Measurements from ENCODE around the gene DNAJC17.

Gene DNAJC17

DNA sequence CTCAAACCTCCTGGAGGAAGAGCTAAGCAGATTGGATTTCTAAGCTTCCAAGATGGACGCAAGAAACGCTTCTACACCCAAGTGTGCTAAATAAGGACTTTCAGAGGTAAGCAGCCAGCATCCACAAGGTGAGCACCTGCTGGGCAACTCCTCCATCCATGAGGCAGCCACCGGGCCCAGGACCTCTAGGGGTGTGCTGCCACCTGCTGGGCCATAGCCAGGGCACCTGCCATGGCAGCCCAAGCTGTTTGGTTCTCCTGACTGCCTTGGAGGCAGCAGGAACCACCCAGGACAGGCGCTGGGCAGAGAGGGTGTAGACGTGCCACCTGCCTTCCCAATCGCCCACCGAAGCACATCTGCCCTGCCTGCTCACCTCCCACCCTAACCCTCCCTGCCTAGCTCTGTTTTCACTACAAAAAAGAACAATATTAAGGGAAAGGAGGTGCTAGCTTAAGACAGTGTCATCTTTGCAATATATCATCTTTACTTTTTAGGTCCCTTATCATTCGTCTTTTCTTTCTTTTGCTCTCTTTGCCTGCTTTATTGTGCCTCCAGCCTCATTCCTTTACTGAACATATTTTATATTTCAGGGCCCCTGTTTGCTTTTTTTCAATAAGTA is 24.6 kb downstream of the DNAJC17 start:
- TF ChIP-seq, protein P1, sequence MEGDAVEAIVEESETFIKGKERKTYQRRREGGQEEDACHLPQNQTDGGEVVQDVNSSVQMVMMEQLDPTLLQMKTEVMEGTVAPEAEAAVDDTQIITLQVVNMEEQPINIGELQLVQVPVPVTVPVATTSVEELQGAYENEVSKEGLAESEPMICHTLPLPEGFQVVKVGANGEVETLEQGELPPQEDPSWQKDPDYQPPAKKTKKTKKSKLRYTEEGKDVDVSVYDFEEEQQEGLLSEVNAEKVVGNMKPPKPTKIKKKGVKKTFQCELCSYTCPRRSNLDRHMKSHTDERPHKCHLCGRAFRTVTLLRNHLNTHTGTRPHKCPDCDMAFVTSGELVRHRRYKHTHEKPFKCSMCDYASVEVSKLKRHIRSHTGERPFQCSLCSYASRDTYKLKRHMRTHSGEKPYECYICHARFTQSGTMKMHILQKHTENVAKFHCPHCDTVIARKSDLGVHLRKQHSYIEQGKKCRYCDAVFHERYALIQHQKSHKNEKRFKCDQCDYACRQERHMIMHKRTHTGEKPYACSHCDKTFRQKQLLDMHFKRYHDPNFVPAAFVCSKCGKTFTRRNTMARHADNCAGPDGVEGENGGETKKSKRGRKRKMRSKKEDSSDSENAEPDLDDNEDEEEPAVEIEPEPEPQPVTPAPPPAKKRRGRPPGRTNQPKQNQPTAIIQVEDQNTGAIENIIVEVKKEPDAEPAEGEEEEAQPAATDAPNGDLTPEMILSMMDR (IDR thresholded peaks at IDR 0.05; ENCODE audit: low read depth, low read length), result peak; percentile 20
- DNase-seq (ENCODE audit: extremely low read depth, low read depth), result no peak

DNA sequence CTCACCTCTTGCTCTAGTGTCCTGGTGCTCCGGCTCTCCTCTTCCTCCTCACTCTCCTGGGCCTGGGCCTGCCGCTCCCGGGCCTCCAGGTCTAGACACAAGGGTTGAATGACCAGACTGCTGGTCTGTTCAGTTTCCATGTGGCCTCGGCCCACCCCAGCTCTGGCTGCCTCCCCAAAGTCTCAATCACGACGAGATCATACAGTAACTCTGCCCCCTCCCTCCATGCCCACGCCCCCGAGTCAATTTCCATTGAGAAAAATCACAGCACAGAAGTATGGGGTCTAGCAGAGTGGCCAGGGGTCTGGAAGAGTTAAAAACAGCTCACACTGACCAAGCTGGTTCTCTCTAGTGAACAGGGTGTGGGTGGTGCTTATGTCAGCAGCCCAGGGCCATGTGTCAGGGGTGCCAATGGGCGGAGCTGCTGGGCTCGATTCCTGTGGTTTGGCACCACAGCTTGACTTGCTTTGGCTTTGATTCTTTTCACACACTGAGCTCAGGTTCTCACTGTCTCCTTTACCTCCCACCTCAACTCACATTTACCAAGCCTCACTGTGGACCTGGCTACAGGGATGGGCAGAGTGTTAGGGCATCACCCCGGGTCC is 30.6 kb downstream of the DNAJC17 start:
- no peak for DNase-seq (ENCODE audit: extremely low read depth, low read depth)
- TF ChIP-seq, protein P1 (IDR thresholded peaks at IDR 0.05; ENCODE audit: low read depth, low read length), result no peak

DNA sequence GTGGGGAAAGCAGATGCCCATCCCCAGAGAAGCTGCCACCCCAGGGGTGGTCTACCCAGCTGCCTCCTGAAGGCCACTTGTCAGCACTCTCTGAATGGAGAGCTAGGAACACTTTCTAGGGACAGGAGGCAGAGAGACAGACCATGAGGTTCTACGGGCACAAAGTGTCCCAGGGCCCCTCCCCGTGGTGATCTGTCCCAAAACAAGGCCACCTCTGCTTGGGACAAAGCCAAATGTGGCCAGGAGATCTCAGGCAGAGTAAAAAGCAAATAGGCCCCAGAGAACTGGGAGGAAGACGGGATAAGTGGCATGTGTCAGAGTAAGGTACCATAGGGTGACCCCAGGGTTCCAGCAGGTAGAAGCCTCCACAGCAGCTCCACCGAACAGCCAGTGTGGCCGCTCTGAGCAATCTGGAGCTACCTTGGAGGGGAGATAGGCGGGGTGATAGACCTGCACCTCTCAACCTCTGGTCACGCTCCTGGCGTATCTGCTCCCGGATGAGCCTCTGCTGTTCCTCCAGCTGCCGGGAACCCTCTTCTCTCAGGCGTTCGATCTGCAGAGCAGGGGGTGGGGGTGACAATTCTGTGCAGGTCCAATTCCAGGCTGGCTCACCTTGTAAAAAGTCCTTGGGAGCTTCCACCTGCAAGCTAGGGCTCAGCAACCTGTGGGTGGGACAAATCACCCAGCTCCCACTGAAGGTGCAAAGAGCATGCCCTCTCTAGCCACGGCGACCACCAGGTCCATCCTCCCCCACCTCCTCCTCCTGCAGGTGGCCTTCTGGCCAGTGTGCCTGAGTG is 31.3 kb downstream of the DNAJC17 start:
- no peak for DNase-seq (ENCODE audit: extremely low read depth, low read depth)
- TF ChIP-seq, protein P1 (IDR thresholded peaks at IDR 0.05; ENCODE audit: low read depth, low read length), result no peak

DNA sequence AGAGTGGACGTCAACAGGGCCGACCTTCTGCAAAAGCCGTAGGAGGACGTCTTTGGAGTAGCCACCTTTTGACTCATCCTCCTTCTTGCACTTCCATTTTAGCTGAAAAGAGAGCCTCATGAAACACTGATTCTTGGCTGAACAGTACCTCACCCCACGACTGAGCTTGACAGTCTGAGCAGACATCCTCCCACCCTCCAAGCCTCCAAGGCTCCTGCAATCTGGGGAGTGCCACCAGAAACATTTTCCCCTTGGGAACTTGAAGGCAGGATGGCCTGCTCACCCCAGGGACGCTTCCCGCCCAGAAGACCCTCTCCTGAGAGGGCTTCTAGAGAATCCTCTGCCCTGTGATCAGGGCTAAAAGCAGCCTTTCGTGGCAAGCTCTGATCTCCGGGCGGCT is 32.3 kb downstream of the DNAJC17 start:
- TF ChIP-seq, protein P1 (IDR thresholded peaks at IDR 0.05; ENCODE audit: low read depth, low read length), result no peak
- no peak for DNase-seq (ENCODE audit: extremely low read depth, low read depth)

DNA sequence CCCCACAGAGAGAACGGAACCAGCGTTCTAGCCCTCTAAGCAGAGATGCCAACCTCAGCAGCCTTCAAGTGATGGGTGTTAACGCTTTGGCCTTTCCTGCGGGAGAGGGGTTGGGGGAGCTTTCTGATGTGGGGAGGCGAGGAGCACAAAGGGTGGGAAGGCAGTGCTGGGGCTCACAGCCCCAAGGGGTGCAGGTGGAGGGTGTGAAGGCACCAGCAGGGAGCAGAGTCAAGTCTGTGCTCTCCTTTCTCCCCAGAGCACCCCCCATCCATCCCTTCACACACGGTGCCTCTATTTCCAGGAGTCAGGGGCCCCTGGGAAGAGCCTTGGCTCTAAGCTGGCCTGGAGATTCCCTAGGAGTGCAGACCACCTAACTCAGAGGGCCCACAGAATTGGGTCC is 33.4 kb downstream of the DNAJC17 start:
- TF ChIP-seq, protein P1 (IDR thresholded peaks at IDR 0.05; ENCODE audit: low read depth, low read length), result no peak
- DNase-seq (ENCODE audit: extremely low read depth, low read depth), result no peak

DNA sequence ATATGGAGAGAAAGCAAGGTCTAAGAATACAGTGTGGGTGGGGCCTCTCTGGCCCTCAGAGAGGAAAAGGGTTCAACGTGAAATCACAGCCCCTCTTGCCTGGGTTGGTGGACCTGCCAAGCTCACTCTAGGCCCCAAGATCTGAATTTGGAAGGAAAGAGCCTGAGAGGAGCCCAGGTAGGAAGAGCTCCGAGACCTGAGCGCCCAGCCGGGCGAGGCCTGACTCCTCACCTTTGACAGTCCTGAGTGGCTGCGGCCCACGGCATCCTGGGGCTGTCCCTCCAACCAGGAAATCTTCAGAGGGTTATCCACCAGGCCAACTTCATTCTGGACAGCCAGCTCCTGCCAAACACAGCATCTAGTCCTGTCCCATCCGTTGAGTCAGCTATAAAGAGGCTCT is 33.8 kb downstream of the DNAJC17 start:
- DNase-seq (ENCODE audit: extremely low read depth, low read depth), result no peak
- TF ChIP-seq, protein P1 (IDR thresholded peaks at IDR 0.05; ENCODE audit: low read depth, low read length), result no peak

DNA sequence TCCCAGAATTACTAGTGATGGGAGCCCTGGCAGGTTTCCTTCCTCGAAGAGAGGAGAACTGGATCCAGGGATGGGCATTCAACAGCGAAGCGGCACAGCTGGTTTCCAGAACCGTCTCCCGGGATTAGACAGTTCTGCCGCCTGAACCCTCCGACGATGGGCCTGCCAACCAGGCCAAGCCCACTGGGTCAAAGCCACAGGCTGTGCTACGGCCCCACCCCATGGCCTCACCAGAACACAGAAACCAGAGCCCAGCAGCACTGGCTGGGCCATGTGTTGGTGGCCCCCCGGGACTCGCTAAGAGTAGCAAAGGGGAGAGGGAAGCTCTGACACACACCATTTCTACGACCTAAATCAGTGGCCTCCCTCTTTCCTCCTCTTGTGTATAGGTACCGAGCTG is 35.3 kb downstream of the DNAJC17 start:
- TF ChIP-seq, protein P1 (IDR thresholded peaks at IDR 0.05; ENCODE audit: low read depth, low read length), result no peak
- DNase-seq (ENCODE audit: extremely low read depth, low read depth), result no peak
